Heart left ventricle (tissue), 13 donors: ENCODE data around the gene ATL2.

Source experiments
- POLR2A ChIP-seq, 2 donors: fragments of 450-650 bp; IDR thresholded peaks; one replicate each; pipeline ENCODE4 v1.6.1; 2017; ENCODE audit warnings: antibody characterized with exemption in 2 of 2, mild to moderate bottlenecking in 2 of 2, moderate library complexity in 2 of 2
- TF ChIP-seq, protein P1 (sequence below), 12 donors: fragments of 200-600 bp; sonication (generic) in 4 of 12; IDR thresholded peaks; one replicate each; pipeline versions ENCODE4 v1.5.0 to v1.8.0; 2018 to 2022; ENCODE audit warnings: antibody characterized with exemption in 12 of 12, mild to moderate bottlenecking in 5 of 12
- donor health status: ischemic (EF 13 %, LVEDD 7.1; RV severe dilation, severe dysfunction).
- donor health status: DM: no; HTN: yes; CAD: no.
- donor health status: DM: no; HTN: no; CAD: no.
- donor health status: ischemic (EF 25% LVEDD 6.9; RV normal size, moderate dysfunction).
- donor health status: ischemic (EF 25% LVEDD 5.7; RV mildly dilated, moderate dysfunction).
- donor health status: ischemic (EF 35%, LVEDD 5.7; RV mildly dilated, moderate dysfunction).
- donor health status: nonischemic (EF 11% LVEDD 7.7; RV severe dilation, severe dysfunction).
- donor health status: DM: yes; HTN: yes; CAD: no.
- donor health status: PGD.
- donor health status: ischemic (EF 29% LVEDD 5.4; RV normal size, mild dysfunction).
- donor health status: nonischemic (EF 23%, LVEDD 6.1; RV moderate dilation, normal function).

- TF ChIP-seq, protein P1, sequence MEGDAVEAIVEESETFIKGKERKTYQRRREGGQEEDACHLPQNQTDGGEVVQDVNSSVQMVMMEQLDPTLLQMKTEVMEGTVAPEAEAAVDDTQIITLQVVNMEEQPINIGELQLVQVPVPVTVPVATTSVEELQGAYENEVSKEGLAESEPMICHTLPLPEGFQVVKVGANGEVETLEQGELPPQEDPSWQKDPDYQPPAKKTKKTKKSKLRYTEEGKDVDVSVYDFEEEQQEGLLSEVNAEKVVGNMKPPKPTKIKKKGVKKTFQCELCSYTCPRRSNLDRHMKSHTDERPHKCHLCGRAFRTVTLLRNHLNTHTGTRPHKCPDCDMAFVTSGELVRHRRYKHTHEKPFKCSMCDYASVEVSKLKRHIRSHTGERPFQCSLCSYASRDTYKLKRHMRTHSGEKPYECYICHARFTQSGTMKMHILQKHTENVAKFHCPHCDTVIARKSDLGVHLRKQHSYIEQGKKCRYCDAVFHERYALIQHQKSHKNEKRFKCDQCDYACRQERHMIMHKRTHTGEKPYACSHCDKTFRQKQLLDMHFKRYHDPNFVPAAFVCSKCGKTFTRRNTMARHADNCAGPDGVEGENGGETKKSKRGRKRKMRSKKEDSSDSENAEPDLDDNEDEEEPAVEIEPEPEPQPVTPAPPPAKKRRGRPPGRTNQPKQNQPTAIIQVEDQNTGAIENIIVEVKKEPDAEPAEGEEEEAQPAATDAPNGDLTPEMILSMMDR (IDR thresholded peaks at IDR 0.05), result no peak
- TF ChIP-seq POLR2A (IDR thresholded peaks at IDR 0.05), result no peak
Measured at GRCh38 chr2:38398739-38399138, 21.7 kb upstream of the ATL2 start.
